ENCODE data around the gene CYLD. TPM values are rescaled to one million over a fixed set of nuclear protein-coding genes. Genes with fewer than 3 reads are reported as not detected.

The CYLD gene
- total and polyA plus RNA-seq, 4 donors, result 15.3 to 90.5 (median 26.0) TPM

DNA sequence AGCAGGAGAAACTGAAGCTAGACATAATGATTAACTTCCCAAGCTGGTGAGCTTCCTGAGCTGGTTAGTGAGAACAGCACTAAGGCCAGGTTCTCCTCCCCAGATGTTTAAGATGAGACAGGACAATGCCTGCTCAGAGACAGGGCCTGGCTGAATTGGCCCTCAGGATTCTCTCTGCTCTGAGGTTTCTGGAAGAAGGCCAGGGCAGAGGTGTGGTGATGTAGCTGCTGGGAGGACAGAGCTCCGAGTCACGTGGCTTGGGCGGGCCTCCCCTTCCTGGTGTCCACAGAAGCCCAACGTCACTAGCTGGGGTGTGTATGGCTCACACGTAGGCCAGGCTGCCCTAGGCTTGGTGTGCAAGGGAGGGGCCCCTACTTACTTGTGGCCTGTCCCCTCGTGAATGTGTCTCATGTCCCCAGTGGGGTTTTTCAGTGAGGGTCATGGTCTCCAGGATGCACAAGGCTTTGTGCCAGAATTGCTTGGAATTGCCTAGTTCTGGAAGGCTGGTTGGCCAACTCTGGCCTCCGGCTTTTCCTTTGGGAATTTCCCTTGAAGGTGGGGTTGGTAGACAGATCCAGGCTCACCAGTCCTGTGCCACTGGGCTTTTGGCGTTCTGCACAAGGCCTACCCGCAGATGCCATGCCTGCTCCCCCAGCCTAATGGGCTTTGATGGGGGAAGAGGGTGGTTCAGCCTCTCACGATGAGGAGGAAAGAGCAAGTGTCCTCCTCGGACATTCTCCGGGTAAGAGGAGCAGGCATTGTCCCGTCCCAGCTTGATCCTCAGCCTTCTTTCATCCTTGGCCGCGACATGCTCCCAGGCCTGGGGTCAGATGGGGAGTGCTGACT, 45.1 kb upstream of the CYLD start:
- TF ChIP-seq, protein P1, sequence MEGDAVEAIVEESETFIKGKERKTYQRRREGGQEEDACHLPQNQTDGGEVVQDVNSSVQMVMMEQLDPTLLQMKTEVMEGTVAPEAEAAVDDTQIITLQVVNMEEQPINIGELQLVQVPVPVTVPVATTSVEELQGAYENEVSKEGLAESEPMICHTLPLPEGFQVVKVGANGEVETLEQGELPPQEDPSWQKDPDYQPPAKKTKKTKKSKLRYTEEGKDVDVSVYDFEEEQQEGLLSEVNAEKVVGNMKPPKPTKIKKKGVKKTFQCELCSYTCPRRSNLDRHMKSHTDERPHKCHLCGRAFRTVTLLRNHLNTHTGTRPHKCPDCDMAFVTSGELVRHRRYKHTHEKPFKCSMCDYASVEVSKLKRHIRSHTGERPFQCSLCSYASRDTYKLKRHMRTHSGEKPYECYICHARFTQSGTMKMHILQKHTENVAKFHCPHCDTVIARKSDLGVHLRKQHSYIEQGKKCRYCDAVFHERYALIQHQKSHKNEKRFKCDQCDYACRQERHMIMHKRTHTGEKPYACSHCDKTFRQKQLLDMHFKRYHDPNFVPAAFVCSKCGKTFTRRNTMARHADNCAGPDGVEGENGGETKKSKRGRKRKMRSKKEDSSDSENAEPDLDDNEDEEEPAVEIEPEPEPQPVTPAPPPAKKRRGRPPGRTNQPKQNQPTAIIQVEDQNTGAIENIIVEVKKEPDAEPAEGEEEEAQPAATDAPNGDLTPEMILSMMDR (IDR thresholded peaks at IDR 0.05; ENCODE audit: control extremely low read depth, extremely low read depth), result no peak
- Histone ChIP-seq H3K27ac (ENCODE audit: low read depth in 1 of 2, low read length in 1 of 2) (peak overlapping the region; percentile 24 to 82), H3K4me1 (ENCODE audit: control insufficient read depth in 5 of 5, insufficient read depth in 5 of 5, low read length in 5 of 5) (peaks cover 0 to 26% (median 0%) of the 10 kb centered on the region in 5 donors), H3K9me3 (ENCODE audit: control insufficient read depth in 4 of 4, insufficient read depth in 3 of 4, low read length in 3 of 4) (no peaks in the 10 kb centered on the region), H3K9ac (ENCODE audit: insufficient read depth in 1 of 2, low read length in 2 of 2) (no peak overlapping the region), H3K4me3 (no peak overlapping the region), H3K27me3 (ENCODE audit: control insufficient read depth in 3 of 3, insufficient read depth in 3 of 3, low read length in 2 of 3) (no peaks in the 10 kb centered on the region), H3K36me3 (ENCODE audit: control insufficient read depth in 4 of 4, insufficient read depth in 4 of 4, low read length in 4 of 4) (no peaks in the 10 kb centered on the region)
- peak in 2 of 3 donors; percentile 41 to 62 for DNase-seq
- 55 to 62% methylated on average over 15 of the region's 15 CpGs for WGBS, 2 donors
- peak; percentile 21 for ATAC-seq (ENCODE audit: insufficient read depth, low FRiP score)

DNA sequence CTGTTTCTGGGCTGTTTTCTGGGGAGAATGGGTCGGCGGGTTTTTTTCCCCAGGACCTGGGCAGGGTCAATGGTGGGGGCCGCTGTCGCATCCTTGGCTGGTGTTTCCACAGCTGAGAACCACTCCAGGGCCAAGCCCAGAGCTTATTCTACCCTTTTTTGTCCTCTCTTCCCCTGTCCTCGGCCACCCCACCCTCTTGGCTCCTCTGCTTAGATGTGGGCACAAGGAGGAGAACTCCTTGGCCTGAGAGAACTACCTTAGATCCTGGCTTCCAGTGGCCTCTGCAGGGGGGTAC, 44.5 kb upstream of the CYLD start:
- no peak overlapping the region for H3K9ac ChIP-seq (ENCODE audit: insufficient read depth in 1 of 2, low read length in 2 of 2)
- H3K27me3 ChIP-seq (ENCODE audit: control insufficient read depth in 3 of 3, insufficient read depth in 3 of 3, low read length in 2 of 3), result no peaks in the 10 kb centered on the region
- DNase-seq (no peak), ATAC-seq (ENCODE audit: insufficient read depth, low FRiP score) (no peak)
- no peaks in the 10 kb centered on the region for H3K9me3 ChIP-seq (ENCODE audit: control insufficient read depth in 4 of 4, insufficient read depth in 3 of 4, low read length in 3 of 4)
- H3K36me3 ChIP-seq (ENCODE audit: control insufficient read depth in 4 of 4, insufficient read depth in 4 of 4, low read length in 4 of 4), result no peaks in the 10 kb centered on the region
- TF ChIP-seq, protein P1 (IDR thresholded peaks at IDR 0.05; ENCODE audit: control extremely low read depth, extremely low read depth), result no peak
- peak overlapping the region; percentile 58 to 82 for H3K27ac ChIP-seq (ENCODE audit: low read depth in 1 of 2, low read length in 1 of 2)
- peaks cover 0 to 25% (median 0%) of the 10 kb centered on the region in 5 donors for H3K4me1 ChIP-seq (ENCODE audit: control insufficient read depth in 5 of 5, insufficient read depth in 5 of 5, low read length in 5 of 5)
- H3K4me3 ChIP-seq, result no peak overlapping the region
- WGBS, 2 donors, result 90 to 100% methylated on average over 5 of the region's 5 CpGs

DNA sequence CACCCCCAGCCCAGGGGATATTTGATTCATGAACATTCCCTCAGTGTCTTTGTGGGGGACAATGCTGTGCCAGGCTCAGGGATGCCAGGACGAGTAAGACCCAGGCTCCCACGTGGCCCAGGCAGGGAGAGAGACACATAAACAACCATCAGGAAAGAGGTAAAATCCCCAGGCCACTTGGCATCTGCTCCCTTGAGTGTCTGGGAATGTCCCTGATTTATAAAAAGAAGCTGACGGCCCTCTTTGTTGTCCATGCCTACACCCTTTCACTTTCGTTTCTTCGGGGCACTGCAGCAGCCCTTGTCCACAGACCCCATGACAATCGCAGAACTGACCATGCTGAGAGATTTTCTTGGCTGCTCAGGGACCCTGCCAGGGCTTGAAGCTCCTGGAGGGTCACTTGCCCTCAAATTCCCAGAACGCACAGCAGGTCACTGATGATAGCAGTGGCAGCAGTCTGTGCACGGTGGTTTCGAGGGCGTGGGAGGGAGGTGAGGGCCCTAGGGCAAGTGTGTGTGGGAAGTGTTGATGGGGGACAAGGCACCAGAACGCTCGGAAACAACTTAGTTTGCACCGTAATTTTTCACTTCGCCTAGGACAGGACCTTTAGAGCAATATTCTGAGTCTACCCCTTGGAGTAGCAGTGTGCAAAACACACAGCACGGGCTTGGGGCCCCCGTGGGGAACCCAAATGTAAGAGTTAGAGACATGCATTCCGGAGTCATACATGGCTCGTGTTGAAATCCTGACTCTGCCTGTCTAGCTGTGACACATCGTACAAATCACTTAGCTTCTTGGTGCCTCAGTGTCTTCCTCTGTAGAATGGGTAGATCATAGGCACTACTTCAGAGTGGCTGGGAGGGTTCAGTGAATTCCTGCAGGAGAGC, 43.8 kb upstream of the CYLD start:
- WGBS, 2 donors, result 29 to 60% methylated on average over 19 of the region's 19 CpGs
- Histone ChIP-seq H3K36me3 (ENCODE audit: control insufficient read depth in 4 of 4, insufficient read depth in 4 of 4, low read length in 4 of 4) (no peaks in the 10 kb centered on the region), H3K9me3 (ENCODE audit: control insufficient read depth in 4 of 4, insufficient read depth in 3 of 4, low read length in 3 of 4) (no peaks in the 10 kb centered on the region), H3K4me3 (no peak overlapping the region), H3K9ac (ENCODE audit: insufficient read depth in 1 of 2, low read length in 2 of 2) (peak overlapping the region in 1 of 2 donors; percentile 61), H3K27me3 (ENCODE audit: control insufficient read depth in 3 of 3, insufficient read depth in 3 of 3, low read length in 2 of 3) (no peaks in the 10 kb centered on the region), H3K27ac (ENCODE audit: low read depth in 1 of 2, low read length in 1 of 2) (peak overlapping the region; percentile 58 to 82), H3K4me1 (ENCODE audit: control insufficient read depth in 5 of 5, insufficient read depth in 5 of 5, low read length in 5 of 5) (peaks cover 0 to 18% (median 0%) of the 10 kb centered on the region in 5 donors)
- DNase-seq (peak in 2 of 3 donors; percentile 57 to 68), ATAC-seq (ENCODE audit: insufficient read depth, low FRiP score) (peak; percentile 73)
- TF ChIP-seq, protein P1 (IDR thresholded peaks at IDR 0.05; ENCODE audit: control extremely low read depth, extremely low read depth), result no peak

Measured in lung (tissue), 12 donors.